Liver (tissue), 9 donors: ENCODE results near the gene EXOC1L. TPM values are rescaled to one million over a fixed set of nuclear protein-coding genes. Genes with fewer than 3 reads are reported as not detected.

ENCODE experiments used
- DNase-seq: peaks from one replicate; pipeline ENCODE4 v3.0.0-alpha.2; 2017; ENCODE audit warnings: low spot score
- H3K27ac ChIP-seq, 2 donors: one replicate each; pipeline ENCODE4 v1.7.0; 2013; ENCODE audit warnings: inconsistent platforms in 2 of 2, low read length in 2 of 2, control low read depth in 1 of 2, low read depth in 1 of 2, mild to moderate bottlenecking in 1 of 2
- H3K27me3 ChIP-seq, 4 donors: one replicate each; pipeline versions ENCODE4 v1.6.1 to v1.7.0; 2013; ENCODE audit warnings: low read length in 3 of 4, inconsistent platforms in 1 of 4, mild to moderate bottlenecking in 1 of 4, moderate library complexity in 1 of 4; ENCODE audit not compliant: control insufficient read depth in 4 of 4, insufficient read depth in 4 of 4
- H3K36me3 ChIP-seq, 4 donors: one replicate each; pipeline versions ENCODE4 v1.6.1 to v1.7.0; 2013; ENCODE audit warnings: low read length in 3 of 4, mild to moderate bottlenecking in 3 of 4, low read depth in 1 of 4, moderate library complexity in 1 of 4; ENCODE audit not compliant: control insufficient read depth in 4 of 4, insufficient read depth in 3 of 4
- H3K4me1 ChIP-seq, 4 donors: one replicate each; pipeline versions ENCODE4 v1.6.1 to v1.7.0; 2013; ENCODE audit warnings: low read length in 3 of 4, mild to moderate bottlenecking in 3 of 4, moderate library complexity in 1 of 4; ENCODE audit not compliant: control insufficient read depth in 4 of 4, insufficient read depth in 4 of 4
- H3K4me3 ChIP-seq, 3 donors: one replicate each; pipeline versions ENCODE4 v1.6.1 to v1.7.0; 2013; ENCODE audit warnings: low read length in 3 of 3, control low read depth in 1 of 3, low read depth in 1 of 3, mild to moderate bottlenecking in 1 of 3
- H3K9ac ChIP-seq, 2 donors: one replicate each; pipeline ENCODE4 v1.7.0; 2013; ENCODE audit warnings: low read length in 2 of 2, mild to moderate bottlenecking in 2 of 2, moderate library complexity in 2 of 2, control low read depth in 1 of 2, low read depth in 1 of 2
- H3K9me3 ChIP-seq, 4 donors: one replicate each; pipeline versions ENCODE4 v1.6.1 to v1.7.0; 2013; ENCODE audit warnings: low read length in 3 of 4; ENCODE audit not compliant: control insufficient read depth in 4 of 4
- EGR1 ChIP-seq, 2 donors: IDR thresholded peaks; 2 replicates each; pipeline ENCODE4 v1.6.1; 2016 to 2018; ENCODE audit warnings: antibody characterized with exemption in 2 of 2, low read depth in 2 of 2
- FOXA1 ChIP-seq: IDR thresholded peaks from 2 replicates; pipeline ENCODE4 v1.6.1; 2016; ENCODE audit warnings: antibody characterized with exemption
- FOXA2 ChIP-seq: IDR thresholded peaks from 2 replicates; pipeline ENCODE4 v1.6.1; 2016; ENCODE audit warnings: antibody characterized with exemption
- GABPA ChIP-seq, 2 donors: IDR thresholded peaks in 1 of 2; conservative IDR thresholded peaks in 1 of 2; 2 replicates each; pipeline ENCODE4 v1.6.1; 2016; ENCODE audit warnings: antibody characterized with exemption in 2 of 2, mild to moderate bottlenecking in 1 of 2, moderate library complexity in 1 of 2
- HNF4A ChIP-seq, 2 donors: conservative IDR thresholded peaks; 2 replicates each; pipeline ENCODE4 v1.6.1; 2016; ENCODE audit warnings: antibody characterized with exemption in 2 of 2, mild to moderate bottlenecking in 2 of 2
- HNF4G ChIP-seq: IDR thresholded peaks from 2 replicates; pipeline ENCODE4 v1.6.1; 2016; ENCODE audit warnings: antibody characterized with exemption
- JUND ChIP-seq, 2 donors: IDR thresholded peaks; 2 replicates each; pipeline ENCODE4 v1.6.1; 2016; ENCODE audit warnings: antibody characterized with exemption in 2 of 2
- NR2F2 ChIP-seq: IDR thresholded peaks from 2 replicates; pipeline ENCODE4 v1.6.1; 2016; ENCODE audit warnings: antibody characterized with exemption
- RAD21 ChIP-seq, 2 donors: IDR thresholded peaks; 2 replicates each; pipeline ENCODE4 v1.6.1; 2016; ENCODE audit warnings: antibody characterized with exemption in 2 of 2, mild to moderate bottlenecking in 2 of 2
- REST ChIP-seq: IDR thresholded peaks from 2 replicates; pipeline ENCODE4 v1.6.1; 2016; ENCODE audit warnings: antibody characterized with exemption, mild to moderate bottlenecking
- RXRA ChIP-seq, 2 donors: IDR thresholded peaks; 2 replicates each; pipeline ENCODE4 v1.6.1; 2017 to 2018; ENCODE audit warnings: antibody characterized with exemption in 2 of 2, mild to moderate bottlenecking in 1 of 2
- SP1 ChIP-seq: IDR thresholded peaks from 2 replicates; pipeline ENCODE4 v1.6.1; 2018; ENCODE audit warnings: antibody characterized with exemption, mild to moderate bottlenecking
- TAF1 ChIP-seq: conservative IDR thresholded peaks from 2 replicates; pipeline ENCODE4 v1.6.1; 2016; ENCODE audit warnings: antibody characterized with exemption, mild to moderate bottlenecking
- YY1 ChIP-seq: IDR thresholded peaks from 2 replicates; pipeline ENCODE4 v1.6.1; 2016; ENCODE audit warnings: antibody characterized with exemption, mild to moderate bottlenecking
- ZBTB33 ChIP-seq: IDR thresholded peaks from 2 replicates; pipeline ENCODE4 v1.6.1; 2016; ENCODE audit warnings: antibody characterized with exemption
- WGBS: extraction: QIAGEN DNeasy Blood & Tissue Kit; methylation state at CpG from one replicate; pipeline ENCODE4 v1.1.7; 2013; 5-methylcytosine and 5-hydroxymethylcytosine counted together
- polyA plus RNA-seq, 2 donors: library from polyadenylated mRNA; stranded (reverse) in 1 of 2; unstranded in 1 of 2; fragments of 200-250 nt in 1 of 2; fragments of >200 nt in 1 of 2; fragmentation: Nextera tagmentation in 1 of 2; extraction: Ambion mirVana in 1 of 2; gene quantifications; one replicate each; pipeline versions ENCODE4 v1.2.1 to v1.2.3, GENCODE V29; 2013 to 2015
- total RNA-seq, 2 donors: library from RNA; depleted of rRNA; stranded (reverse); fragments of >200 nt; gene quantifications; one replicate each; pipeline ENCODE4 v1.2.3, GENCODE V29; 2014
- TF ChIP-seq, protein P1 (sequence below): IDR thresholded peaks from 2 replicates; pipeline ENCODE4 v1.6.1; 2016; ENCODE audit warnings: antibody characterized with exemption
- TF ChIP-seq, protein P2 (sequence below): IDR thresholded peaks from 2 replicates; pipeline ENCODE4 v1.6.1; 2016; ENCODE audit warnings: antibody characterized with exemption
- TF ChIP-seq, protein P3 (sequence below): fragments of 150-350 bp; IDR thresholded peaks from 2 replicates; pipeline ENCODE4 v1.5.1; 2017; ENCODE audit warnings: improper control_type of control experiment, low read depth, low read length; ENCODE audit not compliant: missing input control
- donor health status: healthy.
- donor health status: healthy.
- donor health status: healthy.
- donor health status: healthy.
- donor health status: healthy.

EXOC1L gene
- total and polyA plus RNA-seq, 4 donors, result not detected

- no peaks in the 10 kb centered on the region for H3K36me3 ChIP-seq
- H3K4me1 ChIP-seq, result no peaks in the 10 kb centered on the region
- TF ChIP-seq GABPA (IDR thresholded peaks at IDR 0.05 in 1 of 2, conservative IDR thresholded peaks at IDR 0.05 in 1 of 2), result no peak
- no peak for TF ChIP-seq YY1
- no peak for TF ChIP-seq RAD21 (IDR thresholded peaks at IDR 0.05)
- H3K27me3 ChIP-seq, result no peaks in the 10 kb centered on the region
- no peak overlapping the region for H3K27ac ChIP-seq
- no peak for DNase-seq
- no peaks in the 10 kb centered on the region for H3K9me3 ChIP-seq
- H3K4me3 ChIP-seq, result no peak overlapping the region
- H3K9ac ChIP-seq, result no peak overlapping the region
Measured at GRCh38 chr4:55826986-55827385, 7.4 kb downstream of the EXOC1L start.

DNA sequence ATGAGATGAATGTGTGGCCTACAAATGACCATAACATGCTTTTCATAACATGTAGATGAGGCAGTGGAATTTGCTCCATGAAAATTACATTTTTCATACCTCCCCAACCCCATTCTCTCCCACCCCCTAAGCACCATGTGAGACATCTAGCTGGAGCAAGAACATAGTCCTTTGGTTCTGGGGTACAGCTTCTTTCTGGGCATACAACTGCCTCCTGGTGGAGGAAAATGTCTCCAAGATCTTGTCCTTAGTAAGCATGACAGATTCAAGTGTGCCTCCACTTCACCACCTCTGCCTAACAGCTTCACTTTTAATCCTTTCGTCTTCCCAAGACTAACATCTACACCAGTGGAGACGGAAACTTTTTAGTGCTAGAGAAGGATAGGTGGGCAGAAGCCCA is 8.0 kb downstream of the EXOC1L start:
- 63% methylated on average over 2 of the region's 2 CpGs for WGBS
- DNase-seq, result no peak
- no peaks in the 10 kb centered on the region for H3K36me3 ChIP-seq
- H3K9me3 ChIP-seq, result no peaks in the 10 kb centered on the region
- H3K4me1 ChIP-seq, result no peaks in the 10 kb centered on the region
- H3K4me3 ChIP-seq, result no peak overlapping the region
- H3K27ac ChIP-seq, result no peak overlapping the region
- H3K9ac ChIP-seq, result no peak overlapping the region
- peaks cover 0 to 2% (median 0%) of the 10 kb centered on the region in 4 donors for H3K27me3 ChIP-seq
- TF ChIP-seq ZBTB33 (no peak), FOXA1 (no peak)
- TF ChIP-seq, protein P1, sequence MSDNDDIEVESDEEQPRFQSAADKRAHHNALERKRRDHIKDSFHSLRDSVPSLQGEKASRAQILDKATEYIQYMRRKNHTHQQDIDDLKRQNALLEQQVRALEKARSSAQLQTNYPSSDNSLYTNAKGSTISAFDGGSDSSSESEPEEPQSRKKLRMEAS, result no peak

GRCh38 chr4:55830048-55830447 is 10.5 kb downstream of the EXOC1L start:
- TF ChIP-seq JUND (IDR thresholded peaks at IDR 0.05) (no peak), ZBTB33 (no peak), NR2F2 (no peak), FOXA1 (no peak), YY1 (no peak), FOXA2 (no peak), EGR1 (IDR thresholded peaks at IDR 0.05; ENCODE audit: low read depth in 2 of 2) (no peak), RAD21 (IDR thresholded peaks at IDR 0.05) (no peak), HNF4G (no peak), RXRA (IDR thresholded peaks at IDR 0.05) (no peak), HNF4A (conservative IDR thresholded peaks at IDR 0.05) (no peak), SP1 (no peak), TAF1 (no peak), REST (no peak), GABPA (IDR thresholded peaks at IDR 0.05 in 1 of 2, conservative IDR thresholded peaks at IDR 0.05 in 1 of 2) (no peak)
- TF ChIP-seq, protein P1, result no peak
- TF ChIP-seq, protein P2, sequence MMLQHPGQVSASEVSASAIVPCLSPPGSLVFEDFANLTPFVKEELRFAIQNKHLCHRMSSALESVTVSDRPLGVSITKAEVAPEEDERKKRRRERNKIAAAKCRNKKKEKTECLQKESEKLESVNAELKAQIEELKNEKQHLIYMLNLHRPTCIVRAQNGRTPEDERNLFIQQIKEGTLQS, result no peak
- TF ChIP-seq, protein P3, sequence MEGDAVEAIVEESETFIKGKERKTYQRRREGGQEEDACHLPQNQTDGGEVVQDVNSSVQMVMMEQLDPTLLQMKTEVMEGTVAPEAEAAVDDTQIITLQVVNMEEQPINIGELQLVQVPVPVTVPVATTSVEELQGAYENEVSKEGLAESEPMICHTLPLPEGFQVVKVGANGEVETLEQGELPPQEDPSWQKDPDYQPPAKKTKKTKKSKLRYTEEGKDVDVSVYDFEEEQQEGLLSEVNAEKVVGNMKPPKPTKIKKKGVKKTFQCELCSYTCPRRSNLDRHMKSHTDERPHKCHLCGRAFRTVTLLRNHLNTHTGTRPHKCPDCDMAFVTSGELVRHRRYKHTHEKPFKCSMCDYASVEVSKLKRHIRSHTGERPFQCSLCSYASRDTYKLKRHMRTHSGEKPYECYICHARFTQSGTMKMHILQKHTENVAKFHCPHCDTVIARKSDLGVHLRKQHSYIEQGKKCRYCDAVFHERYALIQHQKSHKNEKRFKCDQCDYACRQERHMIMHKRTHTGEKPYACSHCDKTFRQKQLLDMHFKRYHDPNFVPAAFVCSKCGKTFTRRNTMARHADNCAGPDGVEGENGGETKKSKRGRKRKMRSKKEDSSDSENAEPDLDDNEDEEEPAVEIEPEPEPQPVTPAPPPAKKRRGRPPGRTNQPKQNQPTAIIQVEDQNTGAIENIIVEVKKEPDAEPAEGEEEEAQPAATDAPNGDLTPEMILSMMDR, result no peak
- 75% methylated on average over 3 of the region's 3 CpGs for WGBS
- H3K4me1 ChIP-seq, result no peaks in the 10 kb centered on the region
- no peaks in the 10 kb centered on the region for H3K9me3 ChIP-seq
- H3K9ac ChIP-seq, result no peak overlapping the region
- no peak overlapping the region for H3K4me3 ChIP-seq
- no peak overlapping the region for H3K27ac ChIP-seq
- no peak for DNase-seq
- H3K27me3 ChIP-seq, result peaks cover 0 to 2% (median under 1%) of the 10 kb centered on the region in 4 donors
- no peaks in the 10 kb centered on the region for H3K36me3 ChIP-seq
